ENCODE results near the gene MBD2. TPM values are rescaled to one million over a fixed set of nuclear protein-coding genes. Genes with fewer than 3 reads are reported as not detected.

Gene MBD2
- total and polyA plus RNA-seq, 7 donors: 16.0 to 44.7 (median 26.9) TPM

DNA sequence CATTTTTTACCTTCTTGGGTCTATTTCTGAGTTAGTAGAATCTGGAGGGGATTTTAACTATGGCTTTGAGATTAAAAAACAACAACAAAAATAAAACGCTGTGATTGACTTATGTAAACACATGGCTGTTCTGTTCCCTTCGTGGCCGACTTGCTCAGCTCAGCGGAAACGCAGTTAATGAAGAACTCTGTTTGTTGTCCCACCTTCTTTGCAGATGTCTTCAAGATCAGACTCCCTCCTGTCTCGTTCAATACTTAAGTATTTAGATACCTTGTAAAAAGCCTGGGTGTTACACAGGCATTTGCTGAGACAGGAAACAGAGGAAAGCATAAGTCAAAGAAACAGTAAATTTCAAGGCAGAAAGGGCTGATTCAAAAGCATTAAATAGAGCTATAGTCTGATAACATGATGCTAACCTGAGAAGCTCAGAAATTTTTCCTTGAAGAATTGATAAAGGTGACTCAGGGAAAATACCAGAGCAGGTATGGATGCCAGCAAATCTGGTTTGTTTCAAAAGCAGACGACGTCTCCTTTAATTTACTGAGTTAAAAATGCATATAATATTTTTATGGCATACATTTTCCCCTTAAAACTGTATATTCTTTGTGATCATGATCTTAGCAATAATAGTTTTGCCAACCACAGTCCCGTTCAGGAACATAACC lies 23.2 kb upstream of the MBD2 start:
- intact Hi-C loops (cut with DNase I): no loop called here
- ATAC-seq: no peak
- Histone ChIP-seq H3K36me3 (ENCODE audit: insufficient read depth in 1 of 2, low read depth in 1 of 2) (no peaks in the 10 kb centered on the region), H3K27ac (no peak overlapping the region), H3K9me3 (no peaks in the 10 kb centered on the region), H3K4me1 (no peaks in the 10 kb centered on the region), H3K4me3 (no peak overlapping the region), H3K27me3 (ENCODE audit: insufficient read depth in 3 of 3, low read length in 2 of 3) (no peaks in the 10 kb centered on the region)
- no peak for DNase-seq
- TF ChIP-seq, protein P1, sequence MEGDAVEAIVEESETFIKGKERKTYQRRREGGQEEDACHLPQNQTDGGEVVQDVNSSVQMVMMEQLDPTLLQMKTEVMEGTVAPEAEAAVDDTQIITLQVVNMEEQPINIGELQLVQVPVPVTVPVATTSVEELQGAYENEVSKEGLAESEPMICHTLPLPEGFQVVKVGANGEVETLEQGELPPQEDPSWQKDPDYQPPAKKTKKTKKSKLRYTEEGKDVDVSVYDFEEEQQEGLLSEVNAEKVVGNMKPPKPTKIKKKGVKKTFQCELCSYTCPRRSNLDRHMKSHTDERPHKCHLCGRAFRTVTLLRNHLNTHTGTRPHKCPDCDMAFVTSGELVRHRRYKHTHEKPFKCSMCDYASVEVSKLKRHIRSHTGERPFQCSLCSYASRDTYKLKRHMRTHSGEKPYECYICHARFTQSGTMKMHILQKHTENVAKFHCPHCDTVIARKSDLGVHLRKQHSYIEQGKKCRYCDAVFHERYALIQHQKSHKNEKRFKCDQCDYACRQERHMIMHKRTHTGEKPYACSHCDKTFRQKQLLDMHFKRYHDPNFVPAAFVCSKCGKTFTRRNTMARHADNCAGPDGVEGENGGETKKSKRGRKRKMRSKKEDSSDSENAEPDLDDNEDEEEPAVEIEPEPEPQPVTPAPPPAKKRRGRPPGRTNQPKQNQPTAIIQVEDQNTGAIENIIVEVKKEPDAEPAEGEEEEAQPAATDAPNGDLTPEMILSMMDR (IDR thresholded peaks at IDR 0.05): no peak
- 54 to 59% (median 56%) methylated on average over 9 of the region's 9 CpGs for WGBS, 3 donors

GRCh38 chr18:54242327-54242726 lies 17.9 kb upstream of the MBD2 start:
- ATAC-seq (no peak), DNase-seq (no peak)
- Histone ChIP-seq H3K9me3 (no peaks in the 10 kb centered on the region), H3K4me3 (no peak overlapping the region), H3K36me3 (ENCODE audit: insufficient read depth in 1 of 2, low read depth in 1 of 2) (no peaks in the 10 kb centered on the region), H3K27me3 (ENCODE audit: insufficient read depth in 3 of 3, low read length in 2 of 3) (no peaks in the 10 kb centered on the region), H3K27ac (no peak overlapping the region), H3K4me1 (peaks cover 6% of the 10 kb centered on the region)
- WGBS, 3 donors: 90 to 96% (median 94%) methylated on average over 18 to 19 of the region's 19 CpGs
- intact Hi-C loops (cut with DNase I): no loop called here
- TF ChIP-seq, protein P1 (IDR thresholded peaks at IDR 0.05): no peak

GRCh38 chr18:54241483-54241882 lies 17.0 kb upstream of the MBD2 start:
- no peaks in the 10 kb centered on the region for H3K27me3 ChIP-seq (ENCODE audit: insufficient read depth in 3 of 3, low read length in 2 of 3)
- H3K36me3 ChIP-seq (ENCODE audit: insufficient read depth in 1 of 2, low read depth in 1 of 2): no peaks in the 10 kb centered on the region
- no peak overlapping the region for H3K4me3 ChIP-seq
- DNase-seq: no peak
- WGBS, 3 donors: 68 to 75% (median 72%) methylated on average over 4 of the region's 4 CpGs
- no peaks in the 10 kb centered on the region for H3K9me3 ChIP-seq
- TF ChIP-seq, protein P1 (IDR thresholded peaks at IDR 0.05): no peak
- peaks cover 6% of the 10 kb centered on the region for H3K4me1 ChIP-seq
- H3K27ac ChIP-seq: no peak overlapping the region
- no peak for ATAC-seq
- intact Hi-C loops (cut with DNase I): no loop called here

- peaks cover 6% of the 10 kb centered on the region for H3K4me1 ChIP-seq
- peak overlapping the region; percentile 22 for H3K4me3 ChIP-seq
- H3K36me3 ChIP-seq (ENCODE audit: insufficient read depth in 1 of 2, low read depth in 1 of 2): no peaks in the 10 kb centered on the region
- TF ChIP-seq, protein P1 (IDR thresholded peaks at IDR 0.05): no peak
- intact Hi-C loops (cut with DNase I): no loop called here
- H3K27ac ChIP-seq: no peak overlapping the region
- DNase-seq: peak; percentile 28 to 68
- no peaks in the 10 kb centered on the region for H3K27me3 ChIP-seq (ENCODE audit: insufficient read depth in 3 of 3, low read length in 2 of 3)
- H3K9me3 ChIP-seq: no peaks in the 10 kb centered on the region
- ATAC-seq: peak; percentile 59 to 85 (median 68)
- 35 to 38% (median 36%) methylated on average over 13 of the region's 13 CpGs for WGBS, 3 donors
These were observed 16.2 kb upstream of the MBD2 start for GRCh38 chr18:54240629-54241107.

DNA sequence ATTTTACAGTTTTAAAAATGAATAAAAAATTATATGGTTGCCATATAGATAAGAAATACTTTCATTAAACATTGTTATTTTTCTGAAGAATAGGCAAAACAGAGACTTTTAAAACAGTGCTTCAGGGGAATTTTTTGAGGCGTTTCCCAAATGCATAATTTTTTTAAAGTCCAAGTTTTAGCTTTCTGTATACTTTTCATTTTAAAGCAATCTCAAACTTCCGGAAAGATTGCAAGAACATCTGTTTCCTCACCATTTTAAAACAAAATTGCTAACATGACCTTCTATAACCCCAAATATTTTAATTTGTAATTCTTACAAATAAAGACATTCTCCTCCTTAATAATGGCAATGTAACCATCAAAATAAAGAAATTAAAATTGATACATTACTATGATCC lies 15.1 kb upstream of the MBD2 start:
- H3K9me3 ChIP-seq: no peaks in the 10 kb centered on the region
- no peak for ATAC-seq
- H3K4me3 ChIP-seq: no peak overlapping the region
- no peaks in the 10 kb centered on the region for H3K36me3 ChIP-seq (ENCODE audit: insufficient read depth in 1 of 2, low read depth in 1 of 2)
- H3K27ac ChIP-seq: no peak overlapping the region
- no peak for DNase-seq
- H3K27me3 ChIP-seq (ENCODE audit: insufficient read depth in 3 of 3, low read length in 2 of 3): no peaks in the 10 kb centered on the region
- TF ChIP-seq, protein P1 (IDR thresholded peaks at IDR 0.05): no peak
- intact Hi-C loops (cut with DNase I): no loop called here
- H3K4me1 ChIP-seq: peaks cover 6% of the 10 kb centered on the region
- WGBS, 3 donors: 44 to 63% (median 53%) methylated on average over 2 of the region's 2 CpGs

All from psoas muscle (tissue), 8 donors.